HG03139 (cell line): Measurements from ENCODE around the gene CORO2A.

Experiments
- ATAC-seq: cut with Tn5 transposase; IDR thresholded peaks from one replicate; pipeline ENCODE4 v1.9.1; 2021; ENCODE audit not compliant: unreplicated experiment

Gene CORO2A

DNA sequence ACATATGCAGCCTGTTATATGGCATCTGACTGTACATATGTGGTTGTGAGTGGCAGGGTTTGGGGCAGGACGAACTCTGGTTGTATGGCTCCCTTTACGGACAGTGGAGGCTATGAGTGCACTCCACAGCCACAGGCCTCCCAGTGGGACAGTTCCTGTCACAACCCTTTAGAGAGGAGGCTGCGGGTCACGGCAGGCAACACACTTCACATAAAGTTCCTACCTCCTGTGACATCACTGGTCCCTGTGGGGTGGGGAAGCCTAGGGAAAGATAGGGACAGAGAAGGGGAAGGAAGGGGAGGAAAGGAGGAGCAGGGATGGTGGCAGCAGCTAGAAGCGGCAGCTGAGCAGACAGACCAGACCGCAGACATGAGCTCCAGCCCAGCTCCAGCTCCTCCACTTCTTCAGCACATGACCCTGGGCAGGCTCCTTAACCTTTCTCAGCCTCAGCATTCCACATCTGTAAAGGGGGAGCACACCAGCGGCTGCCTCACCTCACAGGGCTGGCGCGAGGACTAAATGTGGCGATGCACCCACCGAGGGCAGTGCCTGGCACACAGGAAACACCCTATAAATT is 27.4 kb upstream of the CORO2A start:
- no peak for ATAC-seq

DNA sequence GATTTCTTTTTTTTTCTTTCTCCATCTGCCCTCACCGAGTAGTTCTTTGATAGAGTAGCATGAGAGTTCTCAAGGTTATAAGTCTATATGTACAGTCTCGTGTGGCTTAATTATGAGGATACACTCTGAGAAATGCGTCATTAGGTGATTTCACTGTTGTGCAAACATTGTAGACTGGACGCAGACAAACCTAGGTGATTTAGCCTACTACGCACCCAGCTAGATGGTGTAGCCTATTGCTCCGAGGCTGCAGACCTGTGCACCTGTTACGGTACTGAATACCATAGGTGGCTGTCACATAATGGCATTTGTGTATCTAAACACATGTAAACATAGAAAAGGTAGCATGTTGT is 26.9 kb upstream of the CORO2A start:
- ATAC-seq, result no peak

GRCh38 chr9:98218562-98219363 is 26.3 kb upstream of the CORO2A start:
- no peak for ATAC-seq

GRCh38 chr9:98217255-98217654 is 24.8 kb upstream of the CORO2A start:
- ATAC-seq, result no peak

DNA sequence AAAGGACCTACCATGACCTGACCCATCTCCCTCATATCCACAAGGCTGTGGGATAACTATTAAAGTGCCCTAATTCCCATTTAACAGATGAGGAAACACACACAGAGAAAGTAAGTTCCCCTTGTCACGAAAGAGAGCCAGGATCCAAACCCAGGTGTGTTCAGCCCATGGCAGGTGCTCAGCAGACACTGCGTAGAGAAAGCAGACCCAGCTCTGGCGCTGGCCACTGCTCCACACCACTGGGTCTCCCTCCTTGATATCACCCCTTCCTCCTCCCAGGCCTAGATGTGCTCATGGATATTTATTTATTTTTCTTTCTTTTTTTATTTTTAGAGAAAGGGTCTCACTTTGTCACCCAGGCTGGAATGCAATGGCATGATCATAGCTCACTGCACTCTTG is 24.0 kb upstream of the CORO2A start:
- ATAC-seq, result no peak

GRCh38 chr9:98215821-98216220 is 23.4 kb upstream of the CORO2A start:
- ATAC-seq, result no peak

DNA sequence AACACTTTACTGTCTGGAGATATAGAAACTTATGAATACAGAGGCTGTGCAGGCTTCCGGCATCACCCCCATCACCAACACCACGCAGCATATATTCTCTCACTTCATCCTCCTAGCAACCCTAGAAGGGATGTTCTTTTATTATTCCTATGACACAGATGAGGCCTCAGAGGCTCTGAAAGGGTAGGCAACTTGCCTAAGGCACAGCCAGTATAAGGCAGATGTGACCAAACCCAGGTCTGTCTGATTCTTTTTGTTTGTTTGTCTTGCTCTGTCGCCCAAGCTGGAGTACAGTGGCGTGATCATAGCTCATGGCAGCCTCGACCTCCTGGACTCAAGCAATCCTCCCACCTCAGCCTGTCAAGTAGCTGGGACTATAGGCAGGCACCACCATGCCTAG is 22.8 kb upstream of the CORO2A start:
- no peak for ATAC-seq

GRCh38 chr9:98214811-98215210 is 22.4 kb upstream of the CORO2A start:
- no peak for ATAC-seq

DNA sequence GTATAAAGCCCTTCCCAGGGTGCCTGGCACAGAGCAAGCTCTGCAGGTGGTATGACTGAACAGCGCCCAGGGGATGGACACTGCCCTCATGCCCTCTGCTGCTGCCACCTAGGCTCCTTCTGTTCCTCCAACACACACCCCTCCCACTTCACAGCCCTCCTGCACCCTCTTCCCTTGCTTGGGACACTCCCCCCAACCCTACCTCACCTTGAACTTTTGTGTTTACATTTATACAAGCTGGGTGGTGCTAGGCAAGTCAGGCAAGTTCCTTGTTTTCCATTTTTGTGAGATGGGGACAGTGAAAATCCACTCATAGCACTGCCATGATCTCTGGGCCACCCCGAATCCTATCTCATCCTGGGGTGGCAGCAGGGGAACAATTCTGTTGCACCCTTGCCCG is 18.8 kb upstream of the CORO2A start:
- no peak for ATAC-seq

- no peak for ATAC-seq
These were observed 18.0 kb upstream of the CORO2A start for GRCh38 chr9:98210435-98210834.

- no peak for ATAC-seq
These were observed 17.1 kb upstream of the CORO2A start for GRCh38 chr9:98209530-98209929.

DNA sequence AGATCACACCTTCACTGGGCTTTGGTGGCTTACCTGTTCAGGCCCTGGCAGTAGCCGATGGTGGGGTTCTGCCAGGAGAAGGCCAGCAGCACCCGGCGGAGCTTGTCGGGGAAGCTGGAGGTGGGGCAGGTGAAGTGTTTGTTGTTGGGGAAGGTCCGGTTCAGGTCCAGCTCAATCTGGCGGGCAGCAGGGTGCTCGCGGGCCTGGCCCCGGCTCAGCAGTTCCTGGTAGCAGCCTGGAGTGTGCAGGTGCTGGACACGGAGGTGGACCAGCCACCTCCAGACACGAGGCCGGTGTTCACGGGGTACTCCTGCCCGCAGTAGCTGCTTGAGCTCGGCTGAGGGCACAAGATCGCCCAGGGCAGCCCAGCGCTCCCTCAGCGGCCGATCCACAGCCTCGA is 16.2 kb upstream of the CORO2A start:
- no peak for ATAC-seq

DNA sequence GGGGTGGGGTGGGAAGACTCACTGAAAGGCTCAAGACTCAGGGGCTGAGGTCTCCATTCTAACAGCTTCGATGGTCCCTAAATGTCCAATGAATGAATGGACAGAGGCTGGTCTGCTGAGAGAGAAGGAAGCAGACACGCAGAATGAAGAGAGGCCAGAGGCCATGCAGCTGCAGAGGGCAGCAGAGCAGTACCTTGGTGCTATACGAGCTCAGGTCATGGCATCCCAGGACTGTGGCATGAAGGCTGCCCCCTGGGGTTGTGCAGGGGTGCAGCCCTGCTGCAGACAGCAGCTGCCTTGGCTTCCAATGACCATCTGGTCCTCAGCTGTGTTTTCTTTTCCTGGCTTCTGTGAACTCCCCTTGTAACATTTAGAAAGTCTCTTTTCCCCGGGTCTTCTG is 15.2 kb upstream of the CORO2A start:
- ATAC-seq, result no peak

DNA sequence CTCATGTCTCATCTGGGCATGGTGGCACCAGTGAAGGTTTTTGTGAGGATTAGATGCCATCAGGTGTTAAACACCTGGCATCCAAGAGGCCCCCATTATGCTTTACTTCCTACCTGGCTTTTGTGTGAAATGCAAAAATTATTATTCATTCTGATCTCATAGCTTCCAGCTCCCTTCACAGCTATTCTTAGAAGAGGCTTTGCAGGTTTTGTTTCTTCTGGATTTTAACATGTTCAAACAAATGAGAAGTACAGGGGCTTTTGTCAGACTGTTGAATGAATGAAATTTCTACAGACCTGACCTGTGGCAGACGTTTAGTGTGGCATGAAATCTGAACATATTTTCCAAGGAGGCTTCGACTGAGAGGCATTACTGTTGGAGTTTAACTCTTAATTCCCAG is 14.3 kb upstream of the CORO2A start:
- no peak for ATAC-seq

DNA sequence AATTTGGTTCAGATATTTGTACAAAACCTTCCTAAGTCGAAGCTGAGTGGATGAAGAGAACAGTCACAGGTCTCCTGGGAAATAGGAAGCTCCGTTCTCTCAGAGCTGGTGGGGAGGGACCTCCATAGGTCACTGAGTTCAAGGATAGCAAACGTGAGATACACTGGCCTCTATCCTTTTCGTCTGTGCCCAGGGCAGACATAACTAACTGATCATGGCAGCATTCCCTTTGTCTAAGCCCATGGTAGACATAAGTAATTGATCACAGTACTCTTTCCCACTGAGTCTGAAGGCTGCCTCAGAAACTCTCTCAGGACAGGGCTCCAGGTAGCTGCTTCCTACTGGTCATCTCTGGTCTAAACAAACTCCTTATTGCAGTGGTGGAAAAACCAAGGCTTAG is 12.3 kb upstream of the CORO2A start:
- ATAC-seq, result no peak

- no peak for ATAC-seq
These were observed 10.7 kb upstream of the CORO2A start for GRCh38 chr9:98203153-98203552.

GRCh38 chr9:98202252-98202651 is 9.8 kb upstream of the CORO2A start:
- no peak for ATAC-seq

GRCh38 chr9:98201749-98202148 is 9.3 kb upstream of the CORO2A start:
- no peak for ATAC-seq

- no peak for ATAC-seq
These were observed 8.7 kb upstream of the CORO2A start for GRCh38 chr9:98201102-98201501.

DNA sequence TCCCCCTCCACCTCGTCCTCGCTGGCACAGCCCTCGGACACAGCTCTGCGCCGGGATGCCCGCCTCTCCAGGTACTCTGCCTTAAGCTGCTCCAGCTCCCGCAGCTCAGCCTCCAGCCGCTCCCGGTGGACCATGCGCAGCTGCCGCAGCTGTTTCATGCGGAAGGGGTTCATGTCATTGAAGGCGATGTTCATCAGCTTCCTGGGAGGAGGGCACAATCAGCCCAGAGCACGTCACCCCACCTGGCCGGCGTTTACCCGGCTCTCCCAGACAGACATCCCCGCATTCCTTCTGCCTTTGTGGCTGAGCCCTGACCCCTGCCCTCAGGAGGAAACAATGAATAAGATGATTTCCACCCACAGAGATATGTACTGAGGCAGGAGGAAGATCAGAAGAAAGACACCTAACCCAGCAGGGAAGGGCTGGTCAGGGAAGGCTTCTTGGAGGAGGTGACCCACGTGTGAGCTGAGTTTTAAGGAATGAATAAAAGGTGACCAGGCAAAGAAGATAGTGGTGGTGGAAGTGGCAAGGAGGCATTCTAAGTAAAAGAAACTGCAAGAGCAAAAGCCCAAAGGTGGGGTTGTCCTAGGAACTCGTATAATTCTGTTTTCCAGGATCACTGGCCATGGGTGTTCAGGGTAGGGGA is 7.1 kb upstream of the CORO2A start:
- ATAC-seq, result no peak

GRCh38 chr9:98195671-98196070 is 3.2 kb upstream of the CORO2A start:
- ATAC-seq, result no peak

DNA sequence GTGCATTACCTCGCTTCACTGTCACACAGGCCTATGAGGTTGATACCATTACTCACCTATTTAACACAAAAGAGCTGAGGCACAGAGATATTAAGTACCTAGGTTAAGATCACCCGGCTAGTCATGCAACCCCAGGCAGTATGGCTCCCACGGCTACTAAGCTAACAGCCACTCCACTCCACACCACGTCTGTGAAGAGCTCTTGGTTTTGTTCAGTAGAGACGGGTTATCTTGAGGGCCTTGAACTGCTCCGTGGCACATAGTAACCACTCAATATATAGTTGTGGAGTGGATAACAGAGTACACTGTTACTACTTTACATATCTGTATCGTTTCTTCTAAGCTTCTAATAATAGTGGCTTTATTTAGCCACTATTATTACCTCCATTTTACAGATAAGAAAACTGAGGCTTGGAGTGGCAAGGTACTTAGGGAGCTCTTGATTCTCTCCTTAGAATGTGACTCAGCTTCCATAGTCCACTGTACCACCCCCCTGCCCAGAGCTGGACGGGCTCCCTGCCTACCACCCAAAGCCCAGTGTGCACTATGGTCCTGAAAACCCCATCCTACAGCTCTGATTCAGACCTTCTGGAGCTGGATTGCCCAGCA is 1.0 kb upstream of the CORO2A start:
- ATAC-seq, result no peak
